ENCODE data around the gene FAM111B.

Gene FAM111B

DNA sequence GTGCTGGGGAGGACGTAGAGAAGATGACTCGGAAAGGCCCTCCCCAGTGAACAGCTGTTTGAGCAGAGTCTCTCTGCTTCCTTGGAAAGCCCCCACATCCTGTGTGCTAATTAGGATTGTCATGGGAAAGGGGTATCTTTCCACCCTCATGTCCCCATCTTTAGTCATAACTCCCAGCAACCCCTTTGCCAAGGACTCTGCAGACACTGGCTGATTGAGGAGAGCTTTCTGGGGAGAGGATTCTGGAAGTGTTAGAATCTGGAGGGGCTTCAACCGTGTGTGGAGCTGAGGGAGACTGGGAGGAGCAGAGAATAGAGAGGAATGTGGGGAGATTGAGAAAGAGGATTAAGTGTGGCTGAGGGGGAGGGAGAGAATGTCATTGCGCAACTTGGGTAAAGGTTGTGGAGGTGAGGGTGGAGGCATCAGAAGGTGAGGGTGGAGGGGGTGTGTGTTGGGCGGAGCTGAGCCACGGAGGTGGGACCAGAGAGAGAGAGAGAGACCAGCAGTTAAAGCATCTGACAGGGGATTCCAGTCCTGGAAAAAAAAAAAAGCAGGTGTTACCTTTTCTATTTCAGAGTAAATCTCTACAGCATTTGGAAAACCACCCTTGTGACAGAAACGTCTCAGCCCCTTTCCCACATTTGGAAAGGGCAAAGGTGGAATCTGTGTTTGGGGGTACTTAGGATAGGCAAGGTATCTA, 67.1 kb downstream of the FAM111B start:
- Histone ChIP-seq H3K4me1 (peaks cover 0 to 19% (median 15%) of the 10 kb centered on the region in 4 donors), H3K36me3 (no peaks in the 10 kb centered on the region), H3K4me3 (no peak overlapping the region), H3K9me3 (no peaks in the 10 kb centered on the region), H3K27me3 (no peaks in the 10 kb centered on the region), H3K27ac (no peak overlapping the region)
- TF ChIP-seq, protein P1, sequence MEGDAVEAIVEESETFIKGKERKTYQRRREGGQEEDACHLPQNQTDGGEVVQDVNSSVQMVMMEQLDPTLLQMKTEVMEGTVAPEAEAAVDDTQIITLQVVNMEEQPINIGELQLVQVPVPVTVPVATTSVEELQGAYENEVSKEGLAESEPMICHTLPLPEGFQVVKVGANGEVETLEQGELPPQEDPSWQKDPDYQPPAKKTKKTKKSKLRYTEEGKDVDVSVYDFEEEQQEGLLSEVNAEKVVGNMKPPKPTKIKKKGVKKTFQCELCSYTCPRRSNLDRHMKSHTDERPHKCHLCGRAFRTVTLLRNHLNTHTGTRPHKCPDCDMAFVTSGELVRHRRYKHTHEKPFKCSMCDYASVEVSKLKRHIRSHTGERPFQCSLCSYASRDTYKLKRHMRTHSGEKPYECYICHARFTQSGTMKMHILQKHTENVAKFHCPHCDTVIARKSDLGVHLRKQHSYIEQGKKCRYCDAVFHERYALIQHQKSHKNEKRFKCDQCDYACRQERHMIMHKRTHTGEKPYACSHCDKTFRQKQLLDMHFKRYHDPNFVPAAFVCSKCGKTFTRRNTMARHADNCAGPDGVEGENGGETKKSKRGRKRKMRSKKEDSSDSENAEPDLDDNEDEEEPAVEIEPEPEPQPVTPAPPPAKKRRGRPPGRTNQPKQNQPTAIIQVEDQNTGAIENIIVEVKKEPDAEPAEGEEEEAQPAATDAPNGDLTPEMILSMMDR (IDR thresholded peaks at IDR 0.05) = no peak
- DNase-seq = no peak
- intact Hi-C loops (cut with DNase I; ENCODE audit: low total_unique reads) = loop anchor here (2.0 to 5.0 kb wide), 2 partner anchors 33 to 108 kb away; no protein-coding TSS in a partner anchor

DNA sequence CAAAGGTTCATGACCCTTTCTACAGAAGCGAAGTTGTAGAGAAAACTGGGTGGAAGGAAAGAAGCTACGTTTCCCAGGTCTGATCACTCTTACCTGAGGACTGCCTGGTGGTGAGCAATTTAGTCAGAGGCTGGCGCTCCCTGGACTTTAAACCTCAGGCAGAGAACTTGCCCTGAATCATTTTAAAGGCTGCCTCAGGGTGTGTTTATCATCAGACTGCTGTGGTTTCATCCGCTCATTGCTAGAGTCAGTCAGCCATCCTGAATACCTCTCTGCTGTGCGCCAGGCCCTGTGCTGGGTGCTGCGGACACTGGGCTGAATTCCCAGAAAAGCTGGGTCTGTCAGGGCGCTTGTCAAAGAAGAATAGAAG, 67.6 kb downstream of the FAM111B start:
- no peaks in the 10 kb centered on the region for H3K9me3 ChIP-seq
- DNase-seq = no peak
- H3K27ac ChIP-seq = no peak overlapping the region
- TF ChIP-seq, protein P1 (IDR thresholded peaks at IDR 0.05) = no peak
- no peaks in the 10 kb centered on the region for H3K36me3 ChIP-seq
- H3K4me1 ChIP-seq = peaks cover 0 to 19% (median 15%) of the 10 kb centered on the region in 4 donors
- H3K4me3 ChIP-seq = no peak overlapping the region
- intact Hi-C loops (cut with DNase I; ENCODE audit: low total_unique reads) = loop anchor here (5.0 kb wide), 1 partner anchor 108 kb away; no protein-coding TSS in a partner anchor
- H3K27me3 ChIP-seq = no peaks in the 10 kb centered on the region

DNA sequence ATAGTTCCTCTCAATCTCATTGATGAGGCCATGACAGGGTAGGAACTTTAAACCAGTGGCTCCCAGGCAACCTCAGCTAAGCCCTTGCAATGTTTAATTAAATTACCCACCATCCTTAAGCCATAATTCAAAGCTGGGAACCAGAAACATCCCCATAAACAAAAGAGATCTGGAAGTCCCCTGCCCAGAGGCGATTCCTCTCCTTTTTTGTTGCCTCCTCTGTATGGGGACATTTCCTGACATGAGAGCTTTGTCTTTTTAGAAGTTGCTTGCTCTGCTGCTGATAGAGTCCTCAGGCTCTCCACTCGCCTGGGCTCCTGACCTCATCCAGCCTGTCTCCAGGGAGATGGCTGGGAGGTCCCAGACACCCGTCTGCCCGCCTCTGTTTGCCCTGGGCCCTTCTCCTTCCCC, 68.1 kb downstream of the FAM111B start:
- intact Hi-C loops (cut with DNase I; ENCODE audit: low total_unique reads) = no loop called here
- Histone ChIP-seq H3K4me1 (peaks cover 0 to 19% (median 15%) of the 10 kb centered on the region in 4 donors), H3K4me3 (no peak overlapping the region), H3K27ac (no peak overlapping the region), H3K36me3 (no peaks in the 10 kb centered on the region), H3K9me3 (no peaks in the 10 kb centered on the region), H3K27me3 (no peaks in the 10 kb centered on the region)
- DNase-seq = no peak
- TF ChIP-seq, protein P1 (IDR thresholded peaks at IDR 0.05) = no peak

DNA sequence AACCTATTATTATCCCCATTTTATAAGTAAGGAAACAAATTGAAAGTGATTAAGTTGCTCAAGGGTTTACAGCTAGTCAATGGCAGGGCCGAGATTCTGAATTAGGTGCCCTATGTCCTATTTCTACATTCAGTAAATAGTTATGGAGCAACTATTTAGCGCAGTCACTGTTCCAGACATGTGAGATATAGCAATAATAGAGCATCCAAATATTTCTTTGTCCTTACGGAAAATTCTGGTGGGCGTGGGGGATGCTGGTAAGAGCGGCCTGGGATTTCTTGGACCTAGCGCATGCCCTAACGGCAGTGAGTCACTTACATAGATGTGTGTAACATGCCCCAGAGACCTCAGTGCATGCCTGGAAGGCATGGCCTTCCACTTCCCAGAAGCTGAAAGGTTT, 69.3 kb downstream of the FAM111B start:
- H3K9me3 ChIP-seq = no peaks in the 10 kb centered on the region
- intact Hi-C loops (cut with DNase I; ENCODE audit: low total_unique reads) = no loop called here
- no peak for DNase-seq
- no peak overlapping the region for H3K4me3 ChIP-seq
- H3K36me3 ChIP-seq = no peaks in the 10 kb centered on the region
- H3K4me1 ChIP-seq = peaks cover 0 to 19% (median 15%) of the 10 kb centered on the region in 4 donors
- H3K27me3 ChIP-seq = no peaks in the 10 kb centered on the region
- TF ChIP-seq, protein P1 (IDR thresholded peaks at IDR 0.05) = no peak
- no peak overlapping the region for H3K27ac ChIP-seq
